ENCODE data around the gene SSUH2.

The SSUH2 gene

DNA sequence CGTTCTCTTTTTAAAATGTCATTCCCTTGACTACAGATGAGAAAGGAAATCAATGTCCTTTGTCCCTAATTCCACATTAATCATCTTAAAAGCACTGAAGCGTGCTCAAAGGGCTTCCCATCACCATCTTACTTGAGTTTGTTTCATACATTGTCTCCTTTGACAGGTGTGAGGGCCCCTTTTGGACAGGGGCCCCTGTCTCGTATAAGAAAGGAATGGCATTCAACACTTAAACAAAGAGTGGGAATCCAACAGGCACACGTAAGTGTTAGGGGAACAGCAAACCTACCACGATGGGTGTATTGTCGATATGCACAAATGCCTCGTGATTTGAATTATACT is 5.0 kb downstream of the SSUH2 start:
- no peak for FAIRE-seq

DNA sequence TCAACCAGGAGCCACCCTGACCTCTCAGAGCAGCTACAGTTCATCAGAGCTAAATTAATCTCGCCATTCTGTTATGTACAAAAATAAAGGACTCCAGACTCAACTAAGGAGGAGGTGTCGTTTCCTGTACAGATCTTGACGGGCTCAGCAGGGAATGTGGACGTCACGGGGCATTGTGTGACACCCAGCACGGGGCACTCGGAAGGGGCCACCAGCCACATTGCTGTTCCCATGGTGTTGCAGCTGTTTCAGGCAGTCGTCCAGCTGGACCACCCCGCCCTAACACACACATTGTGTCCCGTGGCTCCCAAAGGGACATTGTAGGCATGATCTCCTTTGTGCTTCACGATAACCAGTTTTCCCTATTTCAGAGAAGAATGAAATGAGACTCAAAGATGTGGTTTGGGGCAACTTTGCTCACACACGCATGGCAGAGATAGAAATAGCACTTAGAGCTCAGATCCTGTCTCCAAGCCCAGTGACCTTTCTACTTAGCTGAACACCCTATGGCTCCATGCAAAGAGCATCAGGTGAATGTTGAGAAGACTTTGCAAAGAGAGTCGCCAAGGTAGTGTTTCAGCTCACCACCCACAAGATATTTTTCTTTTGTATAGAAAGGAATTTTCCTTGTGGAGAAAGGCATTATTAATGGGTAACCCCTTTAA is 5.5 kb downstream of the SSUH2 start:
- FAIRE-seq = no peak

DNA sequence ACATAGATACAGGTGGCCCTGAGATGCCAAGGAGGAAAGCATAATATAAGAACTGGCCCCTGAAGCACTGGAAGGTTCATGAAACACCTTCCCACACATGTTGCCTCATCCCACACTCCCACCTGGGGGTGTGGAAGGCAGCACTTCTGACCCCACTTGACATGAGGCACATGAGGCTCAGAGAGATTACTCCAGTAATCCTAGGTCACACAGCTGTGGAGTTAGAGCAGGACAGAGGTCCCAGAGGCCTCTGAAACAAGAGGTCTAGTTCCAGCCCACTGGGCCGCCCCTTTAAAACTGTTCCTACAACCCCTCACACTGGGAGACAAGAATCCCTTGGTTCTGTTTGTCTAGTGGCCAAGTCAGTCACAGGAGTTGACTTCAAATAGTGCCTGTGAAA is 7.2 kb downstream of the SSUH2 start:
- no peak for FAIRE-seq

DNA sequence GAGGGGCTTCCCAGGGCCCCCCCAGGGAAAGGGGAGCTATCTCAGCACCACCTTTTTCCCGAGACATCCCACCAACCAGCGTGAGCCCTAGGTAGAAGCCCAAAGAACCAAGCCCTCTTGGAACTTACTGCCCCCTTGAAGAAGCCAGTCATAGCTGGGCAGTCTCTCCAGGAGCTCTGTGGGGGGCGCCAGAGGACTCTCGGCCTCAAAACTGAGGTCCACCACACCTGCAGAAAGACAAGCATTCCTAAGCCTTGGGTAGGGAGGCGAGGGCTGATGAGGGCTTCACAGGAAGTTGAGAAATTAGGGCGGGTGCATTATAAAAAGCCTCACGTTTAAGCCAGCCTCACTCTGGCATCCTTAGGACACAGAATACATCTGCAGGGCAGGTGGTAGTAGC is 9.0 kb downstream of the SSUH2 start:
- FAIRE-seq = no peak

DNA sequence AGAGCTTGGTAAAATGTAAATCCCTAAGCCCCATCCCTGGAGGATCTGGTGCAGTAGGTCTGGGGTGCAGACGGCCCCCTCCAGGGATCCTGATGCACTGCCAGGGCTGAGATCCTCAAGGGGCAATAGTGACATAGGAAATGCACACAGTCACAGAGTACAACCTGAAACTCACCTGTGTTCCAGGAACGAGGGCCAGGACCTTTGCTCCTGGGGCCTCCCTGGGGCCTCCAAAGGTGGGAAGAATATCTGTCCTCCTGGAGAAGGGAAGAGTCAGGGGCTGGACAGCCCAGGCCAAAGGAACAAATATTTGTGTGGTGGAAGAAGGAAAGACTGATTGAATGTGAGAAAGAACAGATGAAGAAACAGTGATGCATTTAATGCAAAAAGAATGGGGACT is 9.5 kb downstream of the SSUH2 start:
- no peak for FAIRE-seq

DNA sequence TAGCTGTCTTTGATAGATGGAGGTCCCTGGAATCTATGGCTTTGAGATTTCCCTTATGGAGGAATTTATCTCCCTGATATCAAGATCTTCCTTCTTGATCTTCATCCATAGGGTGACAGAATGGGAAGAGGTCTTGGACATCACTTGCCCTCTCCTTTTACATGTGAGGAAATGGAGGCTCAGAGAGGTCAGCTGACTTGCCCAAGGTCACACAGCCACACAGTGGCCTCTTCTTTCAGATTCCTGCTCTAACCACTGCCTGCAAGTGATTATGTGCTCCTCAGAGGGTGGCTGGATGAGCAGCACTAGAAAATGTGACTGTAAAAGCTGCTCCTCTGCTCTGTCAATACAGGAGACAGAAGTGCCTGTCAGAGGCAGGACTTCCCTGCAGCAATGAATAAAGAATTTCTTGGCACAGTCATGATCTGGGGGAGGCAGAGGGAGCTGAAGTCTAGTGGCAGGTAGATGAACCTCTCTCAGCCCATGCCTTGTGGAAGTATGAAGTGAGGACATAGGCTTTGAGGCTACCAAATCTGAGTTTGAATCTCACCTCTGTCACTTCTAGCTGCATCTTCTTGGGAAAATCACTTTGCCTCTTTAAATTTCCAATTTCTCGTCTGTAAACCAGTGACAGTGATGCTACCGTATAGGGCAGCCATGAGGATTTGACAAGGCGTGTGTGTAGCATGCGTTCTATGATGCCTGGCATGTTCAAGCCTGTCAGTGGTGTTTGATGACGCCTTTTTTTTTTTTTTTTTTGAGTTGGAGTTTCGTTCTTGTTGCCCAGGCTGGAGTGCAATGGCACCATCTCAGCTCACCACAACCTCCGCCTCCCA is 12.0 kb downstream of the SSUH2 start:
- FAIRE-seq = no peak

DNA sequence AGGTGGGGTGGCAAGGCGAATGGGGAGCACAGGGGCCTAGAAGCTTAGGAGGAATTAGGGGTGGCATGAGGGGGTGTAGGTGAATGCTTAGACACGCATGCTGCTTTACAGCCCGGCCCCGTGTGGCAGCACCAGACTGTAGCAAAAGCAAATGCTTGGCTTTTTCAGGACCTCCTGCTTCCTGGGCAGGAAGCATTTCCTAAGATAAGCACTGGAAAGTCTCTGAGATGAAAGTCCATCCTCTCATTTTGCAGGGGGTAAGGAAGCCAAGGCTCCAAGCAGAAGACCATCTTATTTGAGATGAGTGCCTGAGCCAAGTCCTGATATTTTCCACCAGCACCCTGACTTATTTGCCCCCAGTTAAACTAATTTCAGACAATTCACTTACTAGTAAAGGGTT is 12.9 kb downstream of the SSUH2 start:
- no peak for FAIRE-seq

DNA sequence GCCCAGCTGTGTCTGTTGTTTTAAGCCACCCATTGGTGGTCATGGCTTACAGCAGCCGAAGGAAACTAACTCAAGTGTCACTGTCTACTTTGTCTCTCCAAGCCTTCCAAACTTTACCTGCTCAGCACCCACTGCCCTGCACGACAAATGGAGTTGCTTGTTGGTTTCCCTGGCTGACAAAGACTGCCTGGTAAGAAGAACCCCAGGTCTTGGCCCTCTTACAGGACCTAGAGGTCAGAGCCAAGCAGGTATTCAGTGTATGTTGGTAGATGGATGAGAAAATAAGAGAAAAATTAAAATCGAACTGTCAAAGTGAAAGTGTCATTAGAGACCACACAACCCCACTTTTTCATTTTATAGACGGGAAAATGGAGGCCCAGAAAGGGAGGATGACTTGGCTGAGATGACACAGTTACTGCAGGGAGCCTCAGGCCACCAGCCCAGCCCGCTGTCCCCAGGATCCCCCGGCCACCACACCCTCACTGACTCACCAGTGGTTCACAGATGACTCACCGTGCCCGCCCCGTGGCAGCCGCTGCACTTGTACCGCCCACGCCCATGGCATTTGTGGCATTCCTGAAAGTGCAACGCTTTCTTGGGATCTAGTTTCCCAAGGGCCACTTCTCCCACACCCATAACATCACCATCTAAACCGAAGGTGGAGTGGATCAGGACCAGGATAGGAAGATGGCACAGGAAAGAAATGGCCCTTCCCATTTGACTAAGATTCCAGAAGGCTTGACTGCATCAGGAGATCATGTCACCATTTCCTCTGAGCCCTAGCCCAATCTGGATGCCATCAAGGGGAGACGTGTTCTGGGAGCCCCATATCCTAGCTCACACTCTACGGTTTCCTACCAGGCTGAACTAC is 15.2 kb downstream of the SSUH2 start:
- FAIRE-seq = no peak

DNA sequence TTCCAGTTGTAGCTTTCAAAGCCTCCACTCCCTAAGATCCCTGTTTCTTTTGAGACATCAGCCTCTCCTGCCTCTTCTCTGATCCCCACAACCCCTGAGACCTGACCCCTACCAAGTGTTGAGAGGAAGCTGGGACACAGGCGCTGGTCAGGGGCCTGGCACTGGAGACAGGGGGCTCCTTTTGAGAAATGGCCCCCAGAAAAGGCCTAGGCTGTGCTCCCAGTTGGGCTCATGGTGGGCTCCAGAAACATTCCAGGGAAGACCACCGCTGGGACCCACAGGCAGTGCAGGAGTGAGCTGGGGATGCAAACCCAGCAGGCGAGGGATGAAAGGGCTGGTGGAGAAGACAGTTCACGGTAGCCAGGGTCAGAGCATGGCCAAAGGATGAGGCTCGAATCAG is 16.6 kb downstream of the SSUH2 start:
- no peak for FAIRE-seq

DNA sequence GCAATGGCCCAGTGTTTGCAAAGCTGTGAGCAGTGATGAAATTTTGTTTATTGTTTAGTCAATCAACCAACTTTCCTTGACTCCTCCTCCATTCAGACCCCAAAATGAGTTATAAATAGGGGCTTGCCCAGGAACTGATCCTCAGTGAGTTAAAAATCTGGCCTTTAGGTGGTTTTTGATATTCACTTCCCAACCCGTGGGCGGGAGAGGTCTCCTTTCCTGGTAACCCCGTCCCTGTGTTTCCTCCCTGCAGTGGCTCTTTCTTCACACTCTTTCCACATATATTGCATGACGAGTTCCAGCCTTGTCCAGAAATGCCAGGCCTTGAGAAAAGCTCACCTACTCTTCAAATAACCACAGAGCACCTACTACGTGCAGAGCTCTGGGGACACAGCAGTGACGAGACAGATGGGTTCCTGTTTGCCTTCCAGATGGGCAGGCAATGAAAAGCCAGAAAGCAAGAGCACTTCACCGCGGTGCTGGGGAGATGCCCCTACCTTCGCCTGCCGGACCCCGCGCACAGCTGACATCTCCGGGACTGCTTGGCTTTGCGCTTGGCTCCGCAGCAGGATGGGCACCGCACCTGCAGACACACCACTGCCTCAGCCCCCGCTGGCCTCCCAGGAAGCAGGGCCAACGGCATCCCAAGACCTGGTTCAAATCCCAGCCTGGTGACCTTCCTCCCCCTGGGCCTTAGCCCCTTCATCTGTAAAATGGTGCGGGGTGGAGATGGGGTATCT is 17.2 kb downstream of the SSUH2 start:
- FAIRE-seq = no peak

DNA sequence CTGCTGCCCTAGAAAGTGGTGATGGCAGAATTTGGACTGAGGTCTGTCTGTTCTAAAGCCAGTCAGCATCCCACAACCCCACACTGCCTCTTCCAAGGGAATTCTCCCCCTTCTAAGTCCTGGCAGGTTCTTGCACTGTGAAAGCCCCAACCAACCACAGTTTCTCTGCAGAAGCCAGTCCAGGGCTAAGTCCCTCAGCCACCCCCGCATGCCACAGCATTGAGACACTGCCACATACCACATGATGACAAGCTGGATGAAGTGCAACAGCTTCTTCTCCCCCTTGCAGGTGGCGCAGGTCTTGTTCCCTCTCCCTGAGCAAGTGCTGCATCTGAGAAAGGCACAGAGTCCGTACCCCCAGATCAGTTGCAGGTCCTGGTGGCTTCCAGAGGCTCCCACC is 18.6 kb downstream of the SSUH2 start:
- FAIRE-seq = no peak

DNA sequence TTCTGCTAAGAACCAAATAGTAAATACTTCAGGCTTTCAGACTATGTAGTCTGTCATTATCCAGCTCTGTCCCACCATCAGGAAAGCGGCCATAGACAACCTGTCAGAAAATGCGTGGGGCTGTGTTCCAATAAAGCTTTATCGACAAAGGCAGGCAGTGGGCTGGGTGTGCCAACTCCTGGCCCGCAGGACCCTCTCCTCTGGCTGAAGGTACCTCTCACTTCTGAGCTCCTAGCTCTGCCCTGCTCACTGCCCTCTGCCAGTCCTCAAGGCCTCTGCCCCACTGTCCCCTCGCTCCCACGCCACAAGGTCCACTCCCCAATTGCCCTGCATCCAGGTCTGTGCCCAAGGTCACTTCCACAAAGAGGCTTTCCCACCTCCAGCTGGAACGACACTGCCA is 20.0 kb downstream of the SSUH2 start:
- FAIRE-seq = no peak

DNA sequence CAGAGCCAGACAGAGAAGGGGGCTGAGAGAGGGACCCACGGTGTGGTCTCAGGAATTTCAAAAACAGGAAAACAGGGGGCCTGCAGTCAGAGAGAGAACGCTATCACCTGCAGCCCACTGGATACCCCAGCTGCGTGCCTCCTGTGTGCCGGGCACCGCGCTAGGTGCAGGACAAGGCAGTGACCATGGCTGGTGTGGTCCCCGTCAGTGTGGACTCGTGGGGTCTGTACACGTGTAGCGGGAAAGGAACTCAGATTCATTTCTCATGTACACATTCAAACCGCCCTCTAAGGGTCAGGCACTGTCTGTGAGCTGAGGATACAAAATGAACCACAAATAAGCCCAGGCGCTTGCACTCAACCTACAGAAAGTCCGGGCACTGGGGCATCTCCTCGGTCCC is 20.9 kb downstream of the SSUH2 start:
- no peak for FAIRE-seq

DNA sequence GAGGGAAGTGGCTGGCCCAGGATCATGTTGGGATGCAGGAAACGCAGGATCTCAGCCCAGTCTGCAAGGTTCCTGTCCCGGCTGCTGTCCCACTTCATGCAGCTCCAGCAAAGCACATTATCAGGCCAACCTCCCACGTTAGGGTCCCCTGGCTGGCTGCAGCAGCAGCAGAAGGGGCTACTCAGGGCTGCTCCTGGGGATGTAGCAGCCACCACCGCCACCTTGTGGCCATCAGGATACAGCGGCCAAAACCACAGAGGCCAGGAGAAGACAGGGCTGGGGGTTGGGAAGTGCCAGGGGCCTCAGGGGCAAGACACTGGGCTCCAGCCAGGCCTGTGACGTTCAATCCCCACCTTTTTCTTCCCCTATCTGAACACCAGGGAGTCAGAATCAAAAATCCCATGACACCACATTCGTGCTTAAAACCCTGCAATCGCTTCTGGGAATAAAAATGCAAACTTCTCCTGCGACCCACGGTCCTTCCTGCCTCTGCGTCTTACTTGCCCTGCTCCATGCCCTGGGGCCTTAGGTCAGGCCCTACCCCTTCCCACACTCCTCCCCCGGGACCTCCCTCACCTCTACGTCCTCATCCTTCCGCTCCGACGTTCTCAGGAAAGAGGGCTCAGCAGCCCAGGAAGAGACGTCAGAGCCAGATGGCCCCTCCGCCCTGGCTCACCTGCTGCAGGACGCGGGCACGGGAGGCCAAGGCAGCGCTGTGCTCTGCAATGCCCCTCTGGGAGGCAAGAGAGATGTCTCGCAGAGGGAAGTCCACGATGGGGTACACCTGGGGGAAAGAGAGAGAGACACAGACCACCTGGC is 21.5 kb downstream of the SSUH2 start:
- FAIRE-seq = no peak

DNA sequence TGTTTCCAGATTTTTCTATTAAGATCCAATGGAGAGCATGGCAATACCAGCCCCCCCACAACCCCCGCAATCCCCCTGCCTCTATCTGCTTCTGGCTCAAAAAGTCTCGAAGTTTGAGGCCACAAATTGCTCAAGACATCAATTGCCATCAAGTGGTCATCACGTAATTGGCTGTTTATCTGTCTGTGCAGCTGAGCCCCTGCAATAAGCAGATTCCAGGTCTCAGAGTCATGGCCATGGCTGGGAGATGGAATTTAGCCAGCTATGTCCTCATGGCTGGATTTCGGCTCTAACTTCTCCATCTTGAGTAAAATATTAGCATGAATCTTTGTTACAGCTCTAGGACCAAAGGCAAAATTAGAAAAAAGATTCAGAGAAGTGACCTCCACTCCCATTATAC is 22.7 kb downstream of the SSUH2 start:
- FAIRE-seq = no peak

DNA sequence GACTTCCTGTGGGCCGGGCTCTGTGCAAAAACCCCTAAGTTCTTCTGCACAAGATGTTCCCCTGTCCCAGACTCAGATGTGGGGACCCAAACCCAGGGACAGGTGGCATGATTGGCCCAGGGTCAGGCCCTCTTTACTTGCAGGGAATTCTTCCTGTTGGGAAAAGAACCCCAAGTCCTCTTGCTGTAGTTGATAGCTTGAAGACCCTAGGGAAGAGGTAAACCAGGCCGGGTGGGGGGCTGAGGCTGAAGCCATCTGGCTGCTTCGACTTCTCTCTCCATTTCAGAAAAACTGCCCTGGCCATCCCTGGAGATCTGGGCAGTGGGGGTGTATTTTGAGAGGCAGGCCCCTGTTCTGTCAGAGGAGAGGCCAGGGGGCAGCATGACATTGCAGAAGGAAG is 23.5 kb downstream of the SSUH2 start:
- FAIRE-seq = no peak

DNA sequence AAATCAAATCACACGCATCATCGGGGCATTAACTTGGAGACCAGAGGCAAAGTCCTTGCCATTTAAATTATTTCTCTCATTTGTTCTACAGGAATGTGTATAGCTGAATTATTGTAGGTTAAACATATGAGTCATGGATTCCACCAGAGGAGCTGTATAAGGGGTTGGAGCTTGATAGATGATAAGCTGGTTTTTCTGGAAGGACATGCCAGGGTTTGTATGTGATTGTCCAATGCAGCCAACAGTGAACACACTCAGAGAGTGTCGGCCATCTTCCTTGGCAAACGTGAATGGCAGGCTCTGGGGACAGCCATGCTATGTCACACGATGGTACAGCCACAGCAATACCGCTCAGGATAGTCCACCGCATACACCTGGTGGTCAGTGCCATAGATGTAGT is 25.1 kb downstream of the SSUH2 start:
- FAIRE-seq = no peak

DNA sequence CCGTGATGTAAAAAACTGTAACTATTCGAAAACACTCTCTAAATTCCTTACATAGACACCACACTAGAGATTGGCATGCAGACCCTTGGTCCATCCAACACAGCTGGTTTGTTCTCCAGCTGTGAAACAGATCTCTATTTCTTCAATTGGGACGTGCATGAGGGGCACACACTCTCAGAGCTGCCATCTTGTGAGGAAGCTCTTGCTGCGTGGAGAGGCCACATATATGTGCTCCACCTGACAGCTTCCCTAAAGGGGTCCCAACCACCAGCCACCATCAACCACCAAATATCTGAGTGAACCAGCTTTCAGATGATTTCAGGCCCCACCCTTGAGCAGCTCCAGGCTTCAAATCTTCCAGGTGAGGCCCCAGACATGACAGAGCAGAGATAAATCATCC is 25.6 kb downstream of the SSUH2 start:
- no peak for FAIRE-seq

DNA sequence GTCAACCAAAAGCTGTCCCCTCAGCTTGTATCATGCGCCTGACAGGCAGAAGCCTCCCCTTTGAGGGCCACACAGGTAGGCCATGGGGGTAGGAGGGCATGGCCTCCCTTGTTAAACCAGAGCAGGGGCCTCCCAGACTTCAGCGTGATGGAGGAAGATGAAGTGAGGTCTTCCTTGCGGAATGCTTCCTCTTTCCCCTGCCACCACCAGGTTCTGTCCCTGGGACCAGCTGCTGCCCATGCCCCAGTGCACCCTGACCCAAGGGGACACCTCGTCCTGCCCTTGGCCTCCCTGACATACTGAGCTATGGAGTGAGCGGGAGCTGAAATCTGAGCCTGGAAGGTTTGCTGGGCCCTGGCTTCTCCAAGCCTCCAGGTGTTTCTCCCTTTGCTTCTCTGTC is 26.7 kb downstream of the SSUH2 start:
- no peak for FAIRE-seq

DNA sequence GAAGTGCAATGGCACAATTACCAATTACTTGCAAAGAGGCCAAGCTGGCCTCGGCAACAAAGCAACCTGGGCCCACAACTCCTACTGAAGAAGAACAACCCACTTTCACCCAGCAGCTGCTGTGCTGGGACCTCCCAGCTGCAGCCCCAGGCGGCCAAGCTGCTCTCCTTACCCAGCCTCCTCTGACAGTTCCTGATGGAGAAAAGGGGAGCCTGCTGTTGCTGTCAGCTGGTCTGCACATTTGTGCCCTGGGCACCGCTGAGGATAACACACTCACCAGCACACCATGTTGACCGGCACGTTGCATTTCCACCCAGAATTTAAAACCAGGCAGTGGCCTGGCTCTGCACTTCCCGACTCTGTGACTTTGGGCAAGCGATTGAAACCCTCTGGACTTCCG is 33.6 kb downstream of the SSUH2 start:
- FAIRE-seq = no peak

DNA sequence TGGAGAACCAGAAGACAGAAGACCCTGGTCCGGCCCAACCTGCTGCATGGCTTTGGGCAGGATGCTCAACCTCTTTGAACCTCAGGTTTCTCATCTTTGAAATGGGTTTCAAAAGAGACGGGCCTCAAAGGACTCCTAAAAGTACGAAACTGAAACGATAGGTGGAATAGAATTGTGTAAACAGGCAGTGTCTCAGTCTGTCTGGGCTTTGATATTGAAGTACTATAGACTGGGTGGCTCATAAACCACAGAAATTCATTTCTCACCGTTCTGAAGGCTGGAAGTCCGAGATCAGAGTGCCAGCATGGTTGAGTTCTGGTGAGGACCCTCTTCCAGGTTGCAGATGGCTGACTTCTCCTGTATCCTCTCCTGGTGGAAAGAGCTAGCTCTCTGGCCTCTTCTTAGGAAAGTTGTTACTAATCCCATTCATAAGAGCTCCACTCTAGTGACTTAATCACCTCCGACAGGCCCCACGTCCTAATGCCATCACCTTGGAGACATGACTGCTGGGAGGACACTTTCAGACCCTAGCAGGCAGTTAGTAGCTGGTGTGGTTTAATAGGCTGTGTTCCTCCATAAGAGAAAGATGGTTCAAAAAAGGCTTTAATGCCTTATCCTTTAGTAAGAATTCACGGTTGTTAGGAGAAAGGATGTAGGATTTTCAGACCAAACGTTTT is 35.7 kb downstream of the SSUH2 start:
- FAIRE-seq = no peak

Data from colon (tissue), 2 donors.